ENCODE results near the gene STAT2.
A peak's percentile ranks its signal among the peaks of the same experiment; 100 is the strongest.
"Not testable (repeated sequence)": the region's sequence is repeated elsewhere in the genome, so short reads cannot be mapped to it uniquely, and the experiment has no call there.

STAT2 gene

GRCh38 chr12:56337753-56338251 lies 22.1 kb downstream of the STAT2 start:
- POLR2A ChIA-PET, result interaction anchor here (0.9 to 2.1 kb wide), 2 partner anchors 22 kb away, joined by 3 to 8 read pairs; partner anchors contain the start of genes CNPY2 and STAT2

GRCh38 chr12:56336361-56337167 lies 23.3 kb downstream of the STAT2 start:
- POLR2A ChIA-PET, result interaction anchor here (0.6 to 2.1 kb wide), 6 partner anchors 21 to 1177 kb away, joined by 3 to 8 read pairs (median 4); partner anchors contain the start of genes CNPY2 and STAT2

More at GRCh38 chr12:56337753-56338251, 22.1 kb downstream of the STAT2 start:
- no peak for TF ChIP-seq CTCF (IDR thresholded peaks at IDR 0.05; ENCODE audit: control extremely low read depth, extremely low read depth, low read depth, missing control alignments)
- CTCF ChIA-PET, result interaction anchor here (0.7 to 2.6 kb wide), 9 partner anchors 11 to 148 kb away, joined by 3 to 7 read pairs (median 3); partner anchors contain the start of genes SMARCC2 and STAT2
- DNase-seq (ENCODE audit: extremely low spot score), result no peak

GRCh38 chr12:56335527-56335926 lies 24.4 kb downstream of the STAT2 start:
- POLR2A ChIA-PET; DNase-seq (ENCODE audit: extremely low spot score): not testable (repeated sequence)
- CTCF ChIA-PET, result interaction anchor here (1.0 to 2.4 kb wide), 3 partner anchors 10 to 24 kb away, joined by 4 to 16 read pairs (median 5); partner anchors contain the start of gene STAT2

More at GRCh38 chr12:56336361-56337167, 23.3 kb downstream of the STAT2 start:
- no peak for TF ChIP-seq CTCF (IDR thresholded peaks at IDR 0.05; ENCODE audit: control extremely low read depth, extremely low read depth, low read depth, missing control alignments)
- peak; percentile 49 for DNase-seq (ENCODE audit: extremely low spot score)
- CTCF ChIA-PET, result interaction anchor here (1.1 to 2.0 kb wide), 3 partner anchors 12 to 23 kb away, joined by 3 to 6 read pairs (median 5); partner anchors contain the start of gene STAT2

GRCh38 chr12:56334490-56334793 lies 25.5 kb downstream of the STAT2 start:
- no peak for TF ChIP-seq CTCF (IDR thresholded peaks at IDR 0.05; ENCODE audit: control extremely low read depth, extremely low read depth, low read depth, missing control alignments)
- ChIA-PET CTCF (interaction anchor here (0.9 to 3.0 kb wide), 4 partner anchors 9 to 25 kb away, joined by 3 to 18 read pairs (median 12); partner anchors contain the start of gene STAT2), POLR2A (no interaction called here)
- no peak for DNase-seq (ENCODE audit: extremely low spot score)

GRCh38 chr12:56333679-56334489 lies 26.0 kb downstream of the STAT2 start, which contains the start of gene PAN2:
PAN2 (minus strand) TSS chr12:56334000; CDS start chr12:56333094, 906 bp downstream.
- CTCF ChIA-PET, result interaction anchor here (0.6 to 3.0 kb wide), 14 partner anchors 8 to 168 kb away, joined by 3 to 18 read pairs (median 5); partner anchors contain the start of genes SMARCC2 and STAT2
- POLR2A ChIA-PET, result interaction anchor here (0.6 to 1.8 kb wide), 3 partner anchors 18 to 1146 kb away, joined by 3 to 6 read pairs (median 4); partner anchors contain the start of genes ARHGAP9, CNPY2 and STAT2
- DNase-seq (ENCODE audit: extremely low spot score), result peak; percentile 98
- peak; percentile 39 for TF ChIP-seq CTCF (IDR thresholded peaks at IDR 0.05; ENCODE audit: control extremely low read depth, extremely low read depth, low read depth, missing control alignments)

- TF ChIP-seq CTCF (IDR thresholded peaks at IDR 0.05; ENCODE audit: control extremely low read depth, extremely low read depth, low read depth, missing control alignments), result no peak
- no peak for DNase-seq (ENCODE audit: extremely low spot score)
- CTCF ChIA-PET, result interaction anchor here (0.6 to 3.0 kb wide), 13 partner anchors 12 to 168 kb away, joined by 3 to 18 read pairs (median 6); partner anchors contain the start of genes SMARCC2 and STAT2
- POLR2A ChIA-PET, result interaction anchor here (1.0 to 1.8 kb wide), 2 partner anchors 18 to 26 kb away, joined by 3 to 6 read pairs; partner anchors contain the start of genes CNPY2 and STAT2
Observed at GRCh38 chr12:56333197-56333678, 26.7 kb downstream of the STAT2 start.

All from GM10248 (cell line).